Coronary artery (tissue), 2 donors: Measurements from ENCODE around the gene MINK1.
A peak's percentile ranks its signal among the peaks of the same experiment; 100 is the strongest.

Experiments used
- DNase-seq: peaks from one replicate; pipeline ENCODE4 v3.0.0-alpha.2; 2017; ENCODE audit warnings: low spot score
- H3K27ac ChIP-seq, 2 donors: fragments of 200-600 bp; sonication (generic); one replicate each; pipeline ENCODE4 v1.5.1; 2016 to 2019
- H3K4me3 ChIP-seq: fragments of 200-600 bp; sonication (generic); 2 replicates; pipeline ENCODE4 v1.5.1; 2016; ENCODE audit warnings: mild to moderate bottlenecking, moderate library complexity
- TF ChIP-seq, protein P1 (sequence below): fragments of 200-600 bp; sonication (generic); IDR thresholded peaks from one replicate; pipeline ENCODE4 v1.5.1; 2019; ENCODE audit warnings: antibody characterized with exemption

MINK1 gene

DNA sequence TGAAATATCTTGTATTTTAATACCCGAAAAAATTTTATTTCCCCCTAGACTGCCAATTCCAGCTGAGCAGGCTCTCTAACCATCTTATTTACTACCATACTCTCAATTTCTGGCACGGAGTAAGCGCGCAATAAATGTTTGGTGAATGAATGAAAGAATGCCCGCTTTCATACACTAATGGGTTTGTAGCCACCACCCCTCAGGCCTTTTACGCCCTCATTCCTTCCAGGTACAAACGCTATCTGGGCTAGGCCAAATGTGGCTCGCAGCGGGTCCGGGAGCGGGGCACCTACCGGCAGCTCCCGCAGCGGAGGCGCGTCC, 26.7 kb upstream of the MINK1 start:
- DNase-seq, result no peak
- Histone ChIP-seq H3K4me3 (peak overlapping the region; percentile 99), H3K27ac (peak overlapping the region in 1 of 2 donors; percentile 82)
- TF ChIP-seq, protein P1, sequence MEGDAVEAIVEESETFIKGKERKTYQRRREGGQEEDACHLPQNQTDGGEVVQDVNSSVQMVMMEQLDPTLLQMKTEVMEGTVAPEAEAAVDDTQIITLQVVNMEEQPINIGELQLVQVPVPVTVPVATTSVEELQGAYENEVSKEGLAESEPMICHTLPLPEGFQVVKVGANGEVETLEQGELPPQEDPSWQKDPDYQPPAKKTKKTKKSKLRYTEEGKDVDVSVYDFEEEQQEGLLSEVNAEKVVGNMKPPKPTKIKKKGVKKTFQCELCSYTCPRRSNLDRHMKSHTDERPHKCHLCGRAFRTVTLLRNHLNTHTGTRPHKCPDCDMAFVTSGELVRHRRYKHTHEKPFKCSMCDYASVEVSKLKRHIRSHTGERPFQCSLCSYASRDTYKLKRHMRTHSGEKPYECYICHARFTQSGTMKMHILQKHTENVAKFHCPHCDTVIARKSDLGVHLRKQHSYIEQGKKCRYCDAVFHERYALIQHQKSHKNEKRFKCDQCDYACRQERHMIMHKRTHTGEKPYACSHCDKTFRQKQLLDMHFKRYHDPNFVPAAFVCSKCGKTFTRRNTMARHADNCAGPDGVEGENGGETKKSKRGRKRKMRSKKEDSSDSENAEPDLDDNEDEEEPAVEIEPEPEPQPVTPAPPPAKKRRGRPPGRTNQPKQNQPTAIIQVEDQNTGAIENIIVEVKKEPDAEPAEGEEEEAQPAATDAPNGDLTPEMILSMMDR, result no peak

DNA sequence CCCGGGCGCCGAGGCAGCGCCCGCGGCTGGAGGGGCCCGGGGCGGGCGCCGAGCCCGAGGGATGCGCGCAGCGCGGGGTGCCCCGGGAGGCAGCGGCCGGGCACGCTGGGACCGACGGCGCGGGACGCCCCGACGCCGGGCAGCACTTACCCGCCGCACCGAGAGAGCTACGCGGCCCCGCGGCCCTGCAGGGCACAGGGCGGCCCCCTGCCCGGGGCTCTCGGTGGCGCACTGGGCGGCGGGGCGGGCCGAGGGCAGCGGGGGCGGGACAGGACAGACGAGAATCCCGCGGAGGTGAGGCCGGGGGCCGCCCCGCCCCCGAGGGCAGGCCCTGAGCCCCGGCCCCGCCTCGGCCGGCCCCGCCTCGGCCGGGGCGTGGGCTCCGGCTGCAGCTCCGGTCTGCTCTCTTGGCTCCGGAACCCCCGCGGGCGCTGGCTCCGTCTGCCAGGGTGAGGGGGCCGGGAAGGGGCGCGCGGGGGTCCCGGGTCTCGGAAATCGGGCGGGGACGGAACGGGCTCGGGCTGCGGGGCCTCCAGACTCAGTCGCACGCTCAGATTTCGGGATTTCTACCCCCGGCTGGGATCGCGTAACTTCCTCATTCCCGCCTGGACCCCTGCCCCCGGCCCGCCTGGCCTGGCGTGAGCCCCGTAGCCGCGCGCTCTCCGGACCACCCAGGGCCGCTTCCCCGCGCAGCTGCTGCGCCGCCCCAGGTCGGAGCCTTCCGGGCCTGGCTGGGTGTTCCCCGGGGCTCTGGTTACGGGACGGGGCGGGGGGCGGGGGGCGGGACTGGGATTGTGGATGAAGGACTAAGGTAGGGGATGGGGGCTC, 26.1 kb upstream of the MINK1 start, which contains the start of gene PLD2:
PLD2 (plus strand) TSS at position 376 of the 828 bp plus-strand sequence. CDS start 621 bp downstream, outside the sequence.
- TF ChIP-seq, protein P1, result no peak
- H3K27ac ChIP-seq, result peak within 1 kb of the TSS; percentile 10 to 82

DNA sequence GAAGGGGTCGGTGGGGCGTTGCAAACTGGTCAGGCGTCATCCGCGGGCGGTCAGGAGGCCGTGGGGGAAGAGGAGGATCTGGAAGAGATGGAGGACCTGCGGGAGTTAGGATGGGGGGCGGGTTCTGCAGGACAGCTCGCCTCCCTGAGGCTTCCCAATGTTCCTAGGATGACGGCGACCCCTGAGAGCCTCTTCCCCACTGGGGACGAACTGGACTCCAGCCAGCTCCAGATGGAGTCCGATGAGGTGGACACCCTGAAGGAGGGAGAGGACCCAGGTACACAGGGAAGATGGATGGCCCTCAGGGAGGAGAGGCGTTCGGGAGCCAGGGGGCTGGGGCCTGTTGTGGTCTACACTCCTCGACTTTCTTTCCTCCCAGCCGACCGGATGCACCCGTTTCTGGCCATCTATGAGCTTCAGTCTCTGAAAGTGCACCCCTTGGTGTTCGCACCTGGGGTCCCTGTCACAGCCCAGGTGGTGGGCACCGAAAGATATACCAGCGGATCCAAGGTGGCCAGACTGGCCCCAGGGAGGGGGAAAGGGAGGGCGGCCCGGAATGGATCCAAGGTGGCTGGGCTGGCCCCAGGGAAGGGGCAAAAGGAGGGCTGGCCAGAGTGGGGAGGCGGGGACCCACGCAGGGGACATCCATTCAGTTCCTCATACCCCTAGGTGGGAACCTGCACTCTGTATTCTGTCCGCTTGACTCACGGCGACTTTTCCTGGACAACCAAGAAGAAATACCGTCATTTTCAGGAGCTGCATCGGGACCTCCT, 25.3 kb upstream of the MINK1 start:
- H3K4me3 ChIP-seq, result peak overlapping the region; percentile 99
- peak overlapping the region; percentile 10 to 82 for H3K27ac ChIP-seq
- TF ChIP-seq, protein P1, result no peak
- DNase-seq, result no peak

More for the DNA sequence above, 26.1 kb upstream of the MINK1 start, which contains the start of gene PLD2:
- H3K4me3 ChIP-seq, result peak within 1 kb of the TSS; percentile 99
- no peak for DNase-seq

- DNase-seq, result no peak
- Histone ChIP-seq H3K27ac (peak overlapping the region in 1 of 2 donors; percentile 82), H3K4me3 (peak overlapping the region; percentile 99)
- TF ChIP-seq, protein P1, result no peak
Observed at GRCh38 chr17:4808378-4808767, 24.8 kb upstream of the MINK1 start.

DNA sequence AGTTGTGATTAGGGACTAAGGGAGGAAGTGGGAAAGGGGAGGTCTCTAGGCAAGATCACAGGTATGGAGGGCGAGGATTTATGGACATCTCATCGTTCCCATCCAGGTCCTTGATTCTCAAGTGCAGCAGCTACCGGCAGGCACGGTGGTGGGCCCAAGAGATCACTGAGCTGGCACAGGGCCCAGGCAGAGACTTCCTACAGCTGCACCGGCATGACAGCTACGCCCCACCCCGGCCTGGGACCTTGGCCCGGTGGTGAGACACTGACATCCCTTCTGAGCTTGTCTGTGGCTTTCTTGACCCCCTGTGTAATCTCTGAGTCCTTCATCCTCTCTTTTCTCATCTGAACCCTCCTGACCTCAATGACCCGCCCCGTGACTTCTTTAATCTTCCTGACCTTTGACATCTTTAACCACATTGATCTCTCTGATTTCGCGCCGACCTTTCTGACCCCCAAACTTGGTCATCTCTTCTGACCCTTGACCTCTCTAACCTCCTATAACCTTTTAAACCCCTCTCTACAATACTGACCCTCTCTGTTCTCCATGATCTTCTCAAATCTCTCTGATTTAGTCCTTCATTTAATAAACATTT, 22.3 kb upstream of the MINK1 start:
- TF ChIP-seq, protein P1, result no peak
- H3K27ac ChIP-seq, result no peak overlapping the region
- no peak overlapping the region for H3K4me3 ChIP-seq
- no peak for DNase-seq

DNA sequence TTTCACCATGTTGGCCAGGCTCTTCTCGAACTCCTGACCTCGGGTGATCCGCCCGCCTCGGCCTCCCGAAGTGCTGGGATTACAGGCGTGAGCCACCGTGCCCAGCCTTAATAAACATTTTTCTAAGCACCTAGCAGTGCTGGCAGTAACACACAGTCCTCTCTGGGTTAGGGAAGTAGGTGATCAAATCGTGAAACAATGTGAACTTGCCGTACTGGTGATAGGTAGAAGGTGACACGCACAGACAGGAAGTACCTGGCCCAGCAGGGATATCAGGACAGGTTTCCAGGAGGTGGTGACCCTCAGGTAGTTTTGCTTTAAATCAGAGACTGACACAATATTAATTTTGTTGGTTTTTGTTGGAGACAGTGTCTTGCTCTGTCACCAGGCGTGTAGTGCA, 21.7 kb upstream of the MINK1 start:
- TF ChIP-seq, protein P1, result no peak

More for the DNA sequence above, 21.7 kb upstream of the MINK1 start:
- no peak overlapping the region for H3K4me3 ChIP-seq
- no peak for DNase-seq
- no peak overlapping the region for H3K27ac ChIP-seq
